22Rv1 (cell line): Measurements from ENCODE around the gene FAM107B.

Experiments
- H3K27ac ChIP-seq: fragments of 450-650 bp; 2 replicates; pipeline ENCODE4 v1.5.1; 2017
- CTCF ChIP-seq: fragments of 450-650 bp; IDR thresholded peaks from 2 replicates; pipeline ENCODE4 v1.5.1; 2017; ENCODE audit warnings: mild to moderate bottlenecking
- ZFX ChIP-seq: fragments of 450-650 bp; IDR thresholded peaks from 2 replicates; pipeline ENCODE4 v1.6.1; 2017; ENCODE audit warnings: antibody characterized with exemption, borderline replicate concordance

The FAM107B gene

DNA sequence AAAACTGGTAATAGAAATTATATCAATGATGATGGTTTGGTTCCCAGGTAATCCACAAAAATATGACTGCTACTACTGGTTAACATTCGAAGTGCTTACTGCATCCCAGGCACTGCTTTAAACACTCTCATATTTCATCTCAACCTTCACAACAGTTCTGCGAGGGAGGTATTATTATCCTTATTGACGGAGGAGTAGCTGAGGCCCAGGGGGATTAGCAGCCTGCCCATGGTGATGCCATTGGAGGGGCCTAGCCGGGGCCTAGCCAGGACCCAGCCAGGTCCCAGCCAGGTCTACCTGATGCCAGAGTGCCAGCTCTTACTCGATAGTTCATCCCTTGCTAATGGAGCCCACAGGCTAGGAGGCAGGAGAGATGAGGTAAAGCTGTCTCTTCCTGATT lies 217.1 kb downstream of the FAM107B start:
- H3K27ac ChIP-seq: no peak overlapping the region
- no peak for TF ChIP-seq ZFX

GRCh38 chr10:14556285-14556956 lies 218.3 kb downstream of the FAM107B start:
- no peak overlapping the region for H3K27ac ChIP-seq
- TF ChIP-seq ZFX: no peak
- TF ChIP-seq CTCF: peak; percentile 13; the same call in 1 of the 2 replicates

DNA sequence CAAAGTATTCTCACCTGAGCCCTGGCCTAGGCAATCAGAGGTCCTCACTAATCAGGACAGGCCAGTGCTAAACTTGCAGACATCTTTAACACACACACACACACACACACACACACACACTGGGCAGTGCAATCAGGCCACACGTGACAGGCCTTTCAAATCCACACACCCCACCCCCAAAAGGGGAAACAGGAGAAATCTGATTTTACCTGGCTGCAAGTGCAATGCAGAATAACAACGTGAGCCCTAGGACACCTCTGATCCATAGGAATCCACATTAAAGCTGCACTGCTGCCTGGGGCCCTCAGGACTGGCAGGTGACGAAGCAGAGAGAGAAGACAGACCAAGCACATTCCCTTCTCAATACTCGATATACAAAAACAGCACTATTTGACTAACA lies 218.9 kb downstream of the FAM107B start:
- H3K27ac ChIP-seq: no peak overlapping the region
- no peak for TF ChIP-seq ZFX
- TF ChIP-seq CTCF: no peak

DNA sequence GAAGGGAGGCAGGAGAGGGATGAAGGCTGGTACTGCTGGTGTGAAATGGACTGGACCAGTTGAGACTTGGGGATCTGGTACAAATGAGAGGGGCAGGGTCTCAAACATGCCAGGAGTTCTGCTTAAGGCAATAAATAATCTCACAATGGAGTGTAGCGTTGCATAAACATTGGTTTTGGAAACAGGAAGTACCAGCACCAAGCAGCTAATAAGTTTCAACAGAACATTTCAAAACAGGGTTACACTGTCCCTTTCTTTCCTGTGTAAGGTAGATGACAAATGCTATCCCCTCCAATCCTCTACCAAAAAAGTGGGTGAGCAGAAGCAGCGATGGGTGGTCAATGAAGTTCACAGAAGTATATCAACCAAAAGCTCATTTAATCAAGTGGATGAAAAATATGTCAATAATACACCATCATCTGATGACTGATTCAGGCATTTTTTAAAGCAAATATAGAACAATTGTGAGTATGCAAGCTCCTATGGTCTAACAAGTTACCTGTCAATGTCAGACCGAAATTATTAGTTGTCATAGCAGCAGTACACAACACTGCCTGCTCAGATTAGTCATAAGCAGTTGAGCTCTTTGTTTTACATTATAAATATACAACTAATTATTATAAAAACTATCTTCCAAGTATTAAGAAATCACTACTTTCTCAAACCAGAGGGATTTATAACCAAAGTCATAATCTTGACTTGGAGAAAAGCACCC lies 220.0 kb downstream of the FAM107B start:
- H3K27ac ChIP-seq: peak overlapping the region; percentile 73
- TF ChIP-seq CTCF (no peak), ZFX (no peak)

DNA sequence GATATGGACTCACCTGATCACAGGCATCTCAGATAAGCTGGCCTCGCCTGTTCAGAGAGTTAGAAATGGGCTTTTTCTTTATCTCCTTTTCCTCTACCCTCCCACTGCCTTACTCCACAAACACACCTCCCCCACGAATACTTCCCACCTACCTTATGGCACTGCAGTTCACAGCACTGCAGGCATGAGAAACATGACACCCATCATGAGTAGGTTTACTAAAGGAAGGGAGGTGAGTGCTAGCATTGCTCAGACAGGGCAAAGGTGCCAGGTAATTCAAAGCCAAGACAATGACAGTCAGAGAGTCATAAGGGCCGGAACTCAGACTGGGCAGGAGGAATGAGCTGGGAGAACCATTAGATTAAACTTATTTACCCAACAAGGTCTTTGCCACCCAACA lies 220.6 kb downstream of the FAM107B start:
- no peak for TF ChIP-seq CTCF
- no peak for TF ChIP-seq ZFX
- peak overlapping the region; percentile 73 for H3K27ac ChIP-seq

- no peak for TF ChIP-seq ZFX
- H3K27ac ChIP-seq: peak overlapping the region; percentile 73
Measured at GRCh38 chr10:14553448-14553847, 221.2 kb downstream of the FAM107B start.

- H3K27ac ChIP-seq: no peak overlapping the region
- TF ChIP-seq CTCF: no peak
- TF ChIP-seq ZFX: no peak
Measured at GRCh38 chr10:14552015-14552414, 222.7 kb downstream of the FAM107B start.

DNA sequence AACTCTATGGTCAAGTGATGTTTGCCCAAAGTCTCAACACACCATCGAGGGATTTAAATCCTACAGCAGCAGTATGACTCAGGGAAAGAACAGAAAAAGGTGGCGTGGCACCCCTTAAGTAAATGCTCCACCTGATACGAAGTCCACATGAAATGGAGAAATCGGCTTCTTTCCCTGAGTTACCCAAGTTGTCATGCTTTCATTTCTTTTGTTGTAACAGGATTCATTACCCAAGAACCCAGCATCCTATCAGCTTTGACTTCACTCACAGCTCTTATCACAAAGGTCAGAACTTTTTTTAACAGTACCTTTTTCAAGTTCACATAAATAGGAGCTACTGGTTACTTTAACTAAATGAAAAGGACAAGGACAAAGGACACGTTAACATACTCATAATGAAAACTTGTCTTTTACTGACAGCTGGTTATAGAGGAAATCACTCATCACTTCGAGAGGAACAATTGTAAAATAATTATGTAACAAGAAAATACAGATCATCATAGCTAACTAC lies 224.2 kb downstream of the FAM107B start:
- H3K27ac ChIP-seq: no peak overlapping the region
- no peak for TF ChIP-seq CTCF
- TF ChIP-seq ZFX: no peak
